PC-3 (cell line): ENCODE data around the gene ENTPD5. TPM values are rescaled to one million over a fixed set of nuclear protein-coding genes. Genes with fewer than 3 reads are reported as not detected.

Experiments
- ATAC-seq: fragments of 200-7000 bp; cut with Tn5 transposase; 2 replicates; pipeline ENCODE4 v1.9.1; 2020; ENCODE audit warnings: mild to moderate bottlenecking, moderate library complexity
- BruUV-seq: library from RNA; stranded (reverse); fragments of 400-500 nt; replicated peaks from 2 replicates; lab custom pipeline; 2021; lab: Mats Ljungman, UMichigan
- CTCF ChIA-PET: fragments of 300-600 bp; sonication (Branson Sonifier 250); formaldehyde crosslinking; loops from one replicate; lab custom pipeline; 2022; ENCODE audit warnings: antibody characterized with exemption; lab: Charles Lee
- POLR2A ChIA-PET: fragments of 300-600 bp; sonication (Branson Sonifier 250); formaldehyde crosslinking; loops from one replicate; lab custom pipeline; 2022; ENCODE audit warnings: antibody characterized with exemption; ENCODE audit not compliant: unreplicated experiment; lab: Charles Lee
- DNase-seq: peaks from one replicate; pipeline ENCODE4 v3.0.0-alpha.2; 2015
- H2AFZ ChIP-seq: fragments of 300-600 bp; sonication (generic); 2 replicates; pipeline ENCODE4 v1.6.0; 2016; ENCODE audit warnings: antibody characterized with exemption, low read length
- H3F3A ChIP-seq: fragments of 300-600 bp; sonication (generic); one replicate; pipeline ENCODE4 v1.6.0; 2017; ENCODE audit warnings: antibody characterized with exemption, low read length, control low read depth, mild to moderate bottlenecking; ENCODE audit not compliant: unreplicated experiment
- H3K27ac ChIP-seq: fragments of 300-600 bp; sonication (generic); 2 replicates; pipeline ENCODE4 v1.5.1; 2016; ENCODE audit warnings: mild to moderate bottlenecking, low read length
- H3K27me3 ChIP-seq: fragments of 300-600 bp; sonication (generic); 2 replicates; pipeline ENCODE4 v1.6.1; 2016; ENCODE audit warnings: low read length, mixed read lengths
- H3K36me3 ChIP-seq: fragments of 300-600 bp; sonication (generic); 2 replicates; pipeline ENCODE4 v1.6.1; 2016; ENCODE audit warnings: low read depth, mixed run types, low read length, mixed read lengths
- H3K4me1 ChIP-seq: fragments of 300-600 bp; sonication (generic); 2 replicates; pipeline ENCODE4 v1.5.1; 2016; ENCODE audit warnings: low read length; ENCODE audit not compliant: insufficient read depth
- H3K4me2 ChIP-seq: fragments of 300-600 bp; sonication (generic); 2 replicates; pipeline ENCODE4 v1.6.0; 2016; ENCODE audit warnings: low read length
- H3K4me3 ChIP-seq: fragments of 300-600 bp; sonication (generic); 2 replicates; pipeline ENCODE4 v1.5.1; 2016; ENCODE audit warnings: mild to moderate bottlenecking, low read length, mixed read lengths
- H3K79me2 ChIP-seq: fragments of 300-600 bp; sonication (generic); 2 replicates; pipeline ENCODE4 v1.6.1; 2017; ENCODE audit warnings: low read length, mixed read lengths
- H3K9ac ChIP-seq: fragments of 300-600 bp; sonication (generic); 2 replicates; pipeline ENCODE4 v1.6.0; 2016; ENCODE audit warnings: mild to moderate bottlenecking, low read length
- H3K9me2 ChIP-seq: fragments of 300-600 bp; sonication (generic); replicated peaks from 2 replicates; pipeline ENCODE4 v1.6.1; 2016; ENCODE audit warnings: mixed run types, low read length, mixed read lengths
- H3K9me3 ChIP-seq: fragments of 300-600 bp; sonication (generic); 2 replicates; pipeline ENCODE4 v1.6.1; 2016; ENCODE audit warnings: low read length, mixed read lengths
- H4K20me1 ChIP-seq: fragments of 300-600 bp; sonication (generic); 2 replicates; pipeline ENCODE4 v1.6.1; 2016; ENCODE audit warnings: low read length, mixed read lengths
- CTCF ChIP-seq: fragments of 300-600 bp; sonication (generic); conservative IDR thresholded peaks from 2 replicates; pipeline ENCODE4 v1.5.1; 2017; ENCODE audit warnings: antibody characterized with exemption, low read depth, mild to moderate bottlenecking, low read length
- EZH2 ChIP-seq: fragments of 300-600 bp; sonication (generic); IDR thresholded peaks from one replicate; pipeline ENCODE4 v1.6.1; 2017; ENCODE audit warnings: antibody characterized with exemption, mild to moderate bottlenecking, low read length; ENCODE audit not compliant: unreplicated experiment
- EZH2phosphoT487 ChIP-seq: fragments of 300-600 bp; sonication (generic); IDR thresholded peaks from 2 replicates; pipeline ENCODE4 v1.6.1; 2018; ENCODE audit warnings: mild to moderate bottlenecking, antibody characterized with exemption, low read length, borderline replicate concordance
- intact Hi-C: fragments of 100-400 bp; cut with micrococcal nuclease; formaldehyde crosslinking; loops from 2 replicates; pipeline ENCODE4 v1.9.0; 2023
- total RNA-seq: library from RNA; depleted of rRNA; stranded (reverse); fragments of >200 nt; gene quantifications from 2 replicates; pipeline ENCODE4 v1.2.3, GENCODE V29; 2014

ENTPD5 gene
- total RNA-seq, 1 experiment from 2014 or later, result 11.2 TPM

GRCh38 chr14:73949752-73950734 is 69.0 kb downstream of the ENTPD5 start, which contains the start of the genes COQ6 and FAM161B:
TSS of gene COQ6 (plus strand) at chr14:73950302. CDS start at chr14:73950333, 31 bp downstream.
TSS of gene FAM161B (minus strand) at chr14:73950094. CDS start at chr14:73950026, 68 bp downstream.
- H3K27me3 ChIP-seq, result no peaks in the 10 kb centered on the region
- H3K4me1 ChIP-seq, result no peaks in the 10 kb centered on the region
- no peaks in the 10 kb centered on the region for H3K9me2 ChIP-seq
- peak within 1 kb of the TSS; percentile 88 for H3K4me2 ChIP-seq
- H3K4me3 ChIP-seq, result peak within 1 kb of the TSS; percentile 91
- peak within 1 kb of the TSS; percentile 85 for H3K9ac ChIP-seq
- BruUV-seq, result TSS peak; percentile 73
- ChIA-PET CTCF (interaction anchor here (0.7 kb wide), 1 partner anchor 14 kb away, joined by 3 read pairs; no protein-coding TSS in a partner anchor), POLR2A (interaction anchor here (0.6 to 0.7 kb wide), 7 partner anchors 11 to 288 kb away, joined by 3 to 13 read pairs (median 4); no protein-coding TSS in a partner anchor)
- TF ChIP-seq CTCF (no peak), EZH2 (no peak), EZH2phosphoT487 (no peak)
- no peaks in the 10 kb centered on the region for H3F3A ChIP-seq
- H3K27ac ChIP-seq, result peak within 1 kb of the TSS; percentile 70
- H3K36me3 ChIP-seq, result peaks cover 11% of the 10 kb centered on the region
- intact Hi-C loops, result loop anchor here (1.0 to 5.0 kb wide), 2 partner anchors 68 to 132 kb away; partner anchors contain the start of genes ALDH6A1 and LIN52
- peak within 1 kb of the TSS; percentile 88 for H2AFZ ChIP-seq
- ATAC-seq, result peak; percentile 97
- H3K9me3 ChIP-seq, result no peaks in the 10 kb centered on the region
- peak; percentile 99 for DNase-seq
- H3K79me2 ChIP-seq, result peaks cover 19% of the 10 kb centered on the region
- no peaks in the 10 kb centered on the region for H4K20me1 ChIP-seq

- CTCF ChIA-PET, result no interaction called here
- no TSS peak for BruUV-seq
- DNase-seq, result no peak
- no peaks in the 10 kb centered on the region for H3K9me3 ChIP-seq
- no peaks in the 10 kb centered on the region for H3K4me1 ChIP-seq
- no peak overlapping the region for H3K9ac ChIP-seq
- no peak overlapping the region for H3K4me2 ChIP-seq
- ATAC-seq, result no peak
- TF ChIP-seq EZH2phosphoT487, result no peak
- no peak for TF ChIP-seq EZH2
- TF ChIP-seq CTCF, result no peak
- no peak overlapping the region for H3K4me3 ChIP-seq
- intact Hi-C loops, result no loop called here
- H3K27me3 ChIP-seq, result no peaks in the 10 kb centered on the region
- no peaks in the 10 kb centered on the region for H3K79me2 ChIP-seq
- H3K36me3 ChIP-seq, result no peaks in the 10 kb centered on the region
- no peaks in the 10 kb centered on the region for H4K20me1 ChIP-seq
- no peaks in the 10 kb centered on the region for H3K9me2 ChIP-seq
- no peaks in the 10 kb centered on the region for H3F3A ChIP-seq
- POLR2A ChIA-PET, result interaction anchor here (0.6 kb wide), 1 partner anchor 123 kb away, joined by 3 read pairs; no protein-coding TSS in a partner anchor
- H2AFZ ChIP-seq, result no peak overlapping the region
- no peak overlapping the region for H3K27ac ChIP-seq
These were observed 73.9 kb downstream of the ENTPD5 start for GRCh38 chr14:73945159-73945670.
